ENCODE results near the gene SWI5.

SWI5 gene

DNA sequence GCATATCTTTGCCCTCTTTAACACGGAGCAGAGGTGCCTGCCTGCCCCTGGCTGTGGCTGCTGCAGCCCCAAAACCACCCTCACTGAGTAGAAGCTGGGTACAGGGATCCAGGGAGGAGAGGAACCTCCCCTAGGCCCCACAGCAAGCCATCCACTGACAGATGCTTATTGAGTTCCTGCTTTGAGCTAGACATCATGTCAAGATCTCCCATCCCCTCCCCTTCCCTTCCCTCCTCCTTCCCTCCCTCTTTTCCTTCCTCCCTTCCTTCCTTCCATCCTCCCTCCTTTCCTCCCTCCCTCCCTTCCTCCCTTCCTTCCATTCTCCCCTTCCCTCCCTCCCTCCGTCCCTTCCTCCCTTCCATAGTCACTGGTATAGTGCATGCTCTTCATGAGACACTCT lies 29.6 kb upstream of the SWI5 start:
- H3K27ac Mint-ChIP-seq = no peak overlapping the region
- DNase-seq = no peak
- CTCF ChIA-PET = interaction anchor here (1.9 kb wide), 1 partner anchor 9 kb away, joined by 4 read pairs; no protein-coding TSS in a partner anchor
- peaks cover 95% of the 10 kb centered on the region for H3K27me3 Mint-ChIP-seq
- no peak overlapping the region for H3K4me3 Mint-ChIP-seq
- no peaks in the 10 kb centered on the region for H3K9me3 Mint-ChIP-seq
- H3K4me1 Mint-ChIP-seq = peaks cover 22% of the 10 kb centered on the region
- H3K36me3 Mint-ChIP-seq = no peaks in the 10 kb centered on the region

- H3K4me1 Mint-ChIP-seq = peaks cover 25% of the 10 kb centered on the region
- H3K4me3 Mint-ChIP-seq = no peak overlapping the region
- H3K27me3 Mint-ChIP-seq = peaks cover 97% of the 10 kb centered on the region
- H3K9me3 Mint-ChIP-seq = no peaks in the 10 kb centered on the region
- CTCF ChIA-PET = interaction anchor here (1.9 kb wide), 1 partner anchor 8 kb away, joined by 4 read pairs; no protein-coding TSS in a partner anchor
- DNase-seq = no peak
- H3K27ac Mint-ChIP-seq = no peak overlapping the region
- no peaks in the 10 kb centered on the region for H3K36me3 Mint-ChIP-seq
These were observed 28.8 kb upstream of the SWI5 start for GRCh38 chr9:128247226-128247803.

- H3K9me3 Mint-ChIP-seq = no peaks in the 10 kb centered on the region
- H3K27me3 Mint-ChIP-seq = peaks cover 93% of the 10 kb centered on the region
- CTCF ChIA-PET = interaction anchor here (1.0 kb wide), 1 partner anchor 95 kb away, joined by 3 read pairs; no protein-coding TSS in a partner anchor
- peaks cover 17% of the 10 kb centered on the region for H3K4me1 Mint-ChIP-seq
- no peaks in the 10 kb centered on the region for H3K36me3 Mint-ChIP-seq
- peak overlapping the region; percentile 74 for H3K4me3 Mint-ChIP-seq
- H3K27ac Mint-ChIP-seq = no peak overlapping the region
- no peak for DNase-seq
These were observed 26.5 kb upstream of the SWI5 start for GRCh38 chr9:128249558-128249907.

DNA sequence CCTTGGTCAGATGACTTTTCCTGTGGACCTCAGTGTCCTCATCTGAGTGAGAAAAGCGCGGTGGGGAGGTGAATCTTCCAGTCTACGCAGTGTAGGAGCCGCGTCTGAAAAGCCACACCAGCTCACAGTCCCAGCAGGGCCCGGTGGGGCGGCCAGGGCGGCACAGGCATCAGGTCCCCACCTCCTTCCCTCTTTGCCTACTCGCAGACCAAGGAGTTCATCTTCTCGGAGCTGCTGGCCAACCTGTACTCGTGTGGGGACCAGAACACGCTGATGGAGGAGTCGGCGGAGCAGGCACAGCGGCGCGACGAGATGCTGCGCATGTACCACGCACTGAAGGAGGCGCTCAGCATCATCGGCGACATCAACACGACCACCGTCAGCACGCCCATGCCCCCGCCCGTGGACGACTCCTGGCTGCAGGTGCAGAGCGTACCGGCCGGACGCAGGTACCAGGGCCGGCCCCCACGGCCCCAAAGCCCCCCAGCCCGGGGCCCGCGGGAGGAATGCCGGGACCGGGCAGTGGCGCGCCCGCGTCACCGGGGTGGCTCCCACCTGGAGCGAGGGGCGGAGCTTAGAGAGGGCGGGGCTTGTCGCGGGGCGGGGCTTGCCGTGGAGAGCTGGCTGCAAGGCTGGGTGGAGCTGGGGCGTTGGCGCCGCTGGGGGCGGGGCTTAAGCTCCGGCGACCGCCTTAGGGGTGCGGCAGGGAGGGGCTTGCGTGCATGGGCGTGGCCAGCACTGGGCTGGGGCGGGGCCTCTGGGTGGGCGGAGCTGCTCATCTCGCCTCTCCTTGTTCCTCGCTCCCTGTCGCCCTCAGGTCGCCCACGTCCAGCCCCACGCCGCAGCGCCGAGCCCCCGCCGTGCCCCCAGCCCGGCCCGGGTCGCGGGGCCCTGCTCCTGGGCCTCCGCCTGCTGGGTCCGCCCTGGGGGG lies 25.9 kb upstream of the SWI5 start:
- Mint-ChIP-seq H3K27me3 (peaks cover 87% of the 10 kb centered on the region), H3K4me1 (peaks cover 17% of the 10 kb centered on the region), H3K36me3 (no peaks in the 10 kb centered on the region), H3K4me3 (peak overlapping the region; percentile 74), H3K9me3 (no peaks in the 10 kb centered on the region), H3K27ac (no peak overlapping the region)
- peak; percentile 98 for DNase-seq
- CTCF ChIA-PET = interaction anchor here (0.8 to 1.0 kb wide), 4 partner anchors 11 to 125 kb away, joined by 3 read pairs; no protein-coding TSS in a partner anchor

- no peak overlapping the region for H3K27ac Mint-ChIP-seq
These were observed 25.0 kb upstream of the SWI5 start for GRCh38 chr9:128250839-128251731.

GRCh38 chr9:128251732-128252100 lies 24.4 kb upstream of the SWI5 start:
- H3K36me3 Mint-ChIP-seq = no peaks in the 10 kb centered on the region
- H3K4me1 Mint-ChIP-seq = peaks cover 15% of the 10 kb centered on the region
- H3K4me3 Mint-ChIP-seq = peak overlapping the region; percentile 29
- no peak overlapping the region for H3K27ac Mint-ChIP-seq
- CTCF ChIA-PET = interaction anchor here (1.6 kb wide), 1 partner anchor 90 kb away, joined by 4 read pairs; no protein-coding TSS in a partner anchor
- DNase-seq = no peak
- H3K27me3 Mint-ChIP-seq = peaks cover 71% of the 10 kb centered on the region
- no peaks in the 10 kb centered on the region for H3K9me3 Mint-ChIP-seq

More at GRCh38 chr9:128250839-128251731, 25.0 kb upstream of the SWI5 start:
- CTCF ChIA-PET = interaction anchor here (0.8 to 1.6 kb wide), 4 partner anchors 10 to 126 kb away, joined by 3 to 4 read pairs (median 3); no protein-coding TSS in a partner anchor
- no peak for DNase-seq
- H3K9me3 Mint-ChIP-seq = no peaks in the 10 kb centered on the region
- peaks cover 15% of the 10 kb centered on the region for H3K4me1 Mint-ChIP-seq
- peak overlapping the region; percentile 63 for H3K4me3 Mint-ChIP-seq
- H3K36me3 Mint-ChIP-seq = no peaks in the 10 kb centered on the region
- peaks cover 78% of the 10 kb centered on the region for H3K27me3 Mint-ChIP-seq

DNA sequence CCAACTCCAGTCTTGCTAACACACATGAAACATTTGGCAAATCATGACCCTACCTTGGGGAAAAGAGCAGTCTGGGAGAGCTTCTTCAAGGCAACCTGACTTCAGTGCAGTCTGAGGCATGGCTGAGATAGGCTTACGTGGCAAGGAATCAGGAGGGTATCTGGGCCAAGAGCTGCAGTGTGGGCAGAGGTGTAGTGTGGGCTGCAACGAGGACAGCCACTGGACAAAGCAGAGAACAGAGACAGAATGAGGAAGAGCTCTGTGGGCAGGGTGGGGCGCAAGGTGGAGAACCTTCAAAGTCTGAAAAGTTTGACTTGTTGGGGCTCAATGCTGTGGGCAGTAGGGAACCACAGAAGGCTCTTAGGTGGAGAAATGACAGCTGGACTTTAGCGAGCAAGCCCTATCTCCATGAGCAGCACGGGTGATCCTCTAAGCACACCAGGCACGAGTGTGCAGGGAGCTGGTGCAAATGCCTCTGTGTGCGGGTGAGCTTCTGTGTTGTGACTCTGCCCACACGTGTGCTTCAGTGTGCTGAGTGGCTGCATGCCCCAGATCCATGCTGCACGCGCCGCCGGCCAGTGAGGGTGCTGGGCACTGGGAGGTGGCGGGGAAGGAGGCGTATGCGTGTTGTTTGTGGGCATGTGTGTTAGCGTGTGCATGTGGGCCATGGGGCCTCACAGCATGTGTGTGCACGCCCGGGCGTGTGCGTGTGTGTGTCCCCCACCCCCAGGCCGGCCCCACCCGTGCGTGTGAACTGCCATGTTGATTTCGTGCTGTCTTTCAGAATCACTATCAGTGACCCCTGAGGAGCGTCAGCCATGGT lies 23.5 kb upstream of the SWI5 start:
- CTCF ChIA-PET = interaction anchor here (0.5 to 1.6 kb wide), 3 partner anchors 12 to 89 kb away, joined by 3 to 4 read pairs (median 4); no protein-coding TSS in a partner anchor
- H3K9me3 Mint-ChIP-seq = no peaks in the 10 kb centered on the region
- H3K27ac Mint-ChIP-seq = no peak overlapping the region
- H3K4me3 Mint-ChIP-seq = no peak overlapping the region
- H3K4me1 Mint-ChIP-seq = peaks cover 15% of the 10 kb centered on the region
- peaks cover 2% of the 10 kb centered on the region for H3K36me3 Mint-ChIP-seq
- peaks cover 63% of the 10 kb centered on the region for H3K27me3 Mint-ChIP-seq
- DNase-seq = no peak

GRCh38 chr9:128253140-128253990 lies 22.7 kb upstream of the SWI5 start:
- CTCF ChIA-PET = interaction anchor here (0.5 to 1.6 kb wide), 4 partner anchors 11 to 88 kb away, joined by 3 to 4 read pairs (median 4); no protein-coding TSS in a partner anchor
- DNase-seq = no peak
- H3K36me3 Mint-ChIP-seq = peaks cover 5% of the 10 kb centered on the region
- no peaks in the 10 kb centered on the region for H3K9me3 Mint-ChIP-seq
- H3K27me3 Mint-ChIP-seq = peaks cover 55% of the 10 kb centered on the region
- H3K27ac Mint-ChIP-seq = no peak overlapping the region
- H3K4me3 Mint-ChIP-seq = no peak overlapping the region
- peaks cover 15% of the 10 kb centered on the region for H3K4me1 Mint-ChIP-seq

DNA sequence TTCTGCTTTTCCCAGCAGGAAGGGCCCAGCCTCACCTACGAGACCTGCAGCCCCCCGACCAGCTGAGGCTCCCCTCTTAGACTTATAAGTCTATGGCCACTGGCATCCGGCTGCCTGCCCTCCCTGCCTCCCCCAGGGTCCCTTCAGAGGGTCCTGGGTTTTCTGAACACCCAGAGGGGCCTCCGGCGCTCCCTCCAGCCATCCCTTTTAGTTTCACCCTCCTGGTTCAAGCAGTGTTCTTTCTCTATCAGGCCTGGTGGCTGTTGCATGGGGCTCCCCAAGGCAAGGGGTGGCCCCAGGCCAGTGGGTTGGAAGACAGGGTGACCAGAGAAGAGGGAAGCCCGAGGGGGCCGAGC lies 22.1 kb upstream of the SWI5 start:
- no peak for DNase-seq
- no peak overlapping the region for H3K27ac Mint-ChIP-seq

DNA sequence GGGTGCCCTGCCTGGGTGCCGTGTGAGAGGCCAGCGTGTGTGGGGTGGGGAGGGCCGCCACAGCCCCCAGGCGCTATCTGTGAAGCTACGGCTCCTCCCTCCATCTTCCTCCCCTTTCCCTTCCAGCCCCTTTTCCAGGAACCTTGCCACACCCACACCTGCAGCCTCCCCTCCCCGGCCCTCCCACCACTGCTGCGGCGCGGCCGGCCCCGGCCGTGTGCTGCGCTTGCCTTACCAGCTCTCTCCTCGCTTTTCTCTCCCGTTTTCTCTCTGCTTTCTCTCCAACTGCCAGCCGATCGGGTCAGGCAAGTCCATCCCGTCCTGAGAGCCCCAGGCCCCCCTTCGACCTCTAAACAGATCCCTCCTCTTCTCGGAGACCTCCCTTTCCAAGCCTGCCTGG lies 21.7 kb upstream of the SWI5 start:
- CTCF ChIA-PET = interaction anchor here (1.2 to 1.5 kb wide), 3 partner anchors 14 to 91 kb away, joined by 3 to 4 read pairs (median 3); no protein-coding TSS in a partner anchor

More for the DNA sequence above, 22.1 kb upstream of the SWI5 start:
- Mint-ChIP-seq H3K4me1 (peaks cover 15% of the 10 kb centered on the region), H3K27me3 (peaks cover 49% of the 10 kb centered on the region), H3K4me3 (no peak overlapping the region), H3K36me3 (peaks cover 5% of the 10 kb centered on the region), H3K9me3 (no peaks in the 10 kb centered on the region)
- CTCF ChIA-PET = interaction anchor here (1.3 kb wide), 1 partner anchor 43 kb away, joined by 3 read pairs; no protein-coding TSS in a partner anchor

DNA sequence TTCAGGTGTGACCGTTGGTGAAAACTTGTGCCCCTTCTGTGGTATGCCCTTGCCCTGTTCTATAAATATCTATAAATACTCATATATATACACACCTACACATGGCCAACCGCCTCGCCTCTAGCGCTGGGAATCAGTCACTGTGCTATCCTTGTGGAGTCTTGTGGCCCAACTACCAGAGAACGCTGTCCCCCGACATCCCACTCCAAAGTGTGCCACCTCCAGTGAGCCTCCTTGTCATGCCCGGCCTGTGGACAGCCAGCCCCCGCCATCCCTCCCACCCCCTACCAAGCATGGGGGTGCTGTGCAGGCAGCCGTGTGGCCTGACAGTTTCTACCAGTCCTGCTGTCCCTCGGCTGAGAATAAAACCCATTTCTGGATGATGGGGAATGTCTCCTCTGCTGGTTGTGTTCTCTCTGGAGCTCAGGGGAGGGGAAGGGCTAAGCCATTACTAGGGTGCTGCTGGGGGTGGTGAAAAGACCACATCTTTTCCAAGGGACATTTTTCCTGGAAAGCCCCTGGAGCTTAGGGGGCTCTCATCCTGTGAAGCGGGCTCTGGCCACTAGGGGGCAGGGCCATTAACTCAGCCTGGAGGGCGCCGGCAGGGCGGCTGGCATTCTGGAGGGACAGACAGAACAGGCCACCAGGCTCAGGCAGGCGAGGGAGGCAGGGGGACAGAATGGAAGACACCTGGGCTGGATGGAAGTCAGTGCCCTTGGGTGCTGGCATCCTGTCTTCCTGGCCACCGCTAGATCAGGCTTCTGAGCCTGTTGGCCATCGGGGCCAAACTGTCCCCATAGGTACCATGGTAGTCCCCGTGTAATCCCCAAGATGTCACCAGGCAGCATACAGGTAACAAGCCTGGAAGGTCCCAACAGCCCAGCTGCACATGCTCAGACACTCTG lies 21.0 kb upstream of the SWI5 start:
- no peak overlapping the region for H3K4me3 Mint-ChIP-seq
- peaks cover 38% of the 10 kb centered on the region for H3K27me3 Mint-ChIP-seq
- DNase-seq = peak; percentile 65
- H3K9me3 Mint-ChIP-seq = no peaks in the 10 kb centered on the region
- H3K4me1 Mint-ChIP-seq = peaks cover 7% of the 10 kb centered on the region
- H3K36me3 Mint-ChIP-seq = peaks cover 5% of the 10 kb centered on the region
- CTCF ChIA-PET = interaction anchor here (1.0 to 1.5 kb wide), 6 partner anchors 9 to 107 kb away, joined by 3 to 4 read pairs (median 3); no protein-coding TSS in a partner anchor
- no peak overlapping the region for H3K27ac Mint-ChIP-seq

More for the DNA sequence above, 21.7 kb upstream of the SWI5 start:
- no peak for DNase-seq
- Mint-ChIP-seq H3K4me1 (peaks cover 15% of the 10 kb centered on the region), H3K4me3 (no peak overlapping the region), H3K27ac (no peak overlapping the region), H3K9me3 (no peaks in the 10 kb centered on the region), H3K27me3 (peaks cover 45% of the 10 kb centered on the region), H3K36me3 (peaks cover 5% of the 10 kb centered on the region)

All from activated naive CD4-positive, alpha-beta T cell treated with anti-CD3 and anti-CD28 coated beads, Interleukin-2, amount 10 ng/mL, durations not matched to agents 7 days and 5 days (primary cell).